MM.1S (cell line): Measurements from ENCODE around the gene ZNF862.
A peak's percentile ranks its signal among the peaks of the same experiment; 100 is the strongest.

ENCODE experiments used
- DNase-seq: peaks from one replicate; pipeline ENCODE4 v3.0.0-alpha.2; 2015
- H2AFZ ChIP-seq: fragments of 300-600 bp; sonication (generic); 2 replicates; pipeline ENCODE4 v1.6.0; 2016; ENCODE audit warnings: antibody characterized with exemption, low read length
- H3F3A ChIP-seq: fragments of 300-600 bp; sonication (generic); 2 replicates; pipeline ENCODE4 v1.6.1; 2016; ENCODE audit warnings: mild to moderate bottlenecking, antibody characterized with exemption, low read length, moderate library complexity, mixed read lengths; ENCODE audit not compliant: insufficient read depth
- H3K27ac ChIP-seq: fragments of 300-600 bp; sonication (generic); 2 replicates; pipeline ENCODE4 v1.5.1; 2016; ENCODE audit warnings: mild to moderate bottlenecking, low read length
- H3K27me3 ChIP-seq: fragments of 300-600 bp; sonication (generic); replicated peaks from 2 replicates; pipeline ENCODE4 v1.6.0; 2016; ENCODE audit warnings: low read length; ENCODE audit not compliant: insufficient read depth
- H3K36me3 ChIP-seq: fragments of 300-600 bp; sonication (generic); replicated peaks from 2 replicates; pipeline ENCODE4 v1.6.1; 2016; ENCODE audit warnings: mild to moderate bottlenecking, low read length, mixed read lengths; ENCODE audit not compliant: insufficient read depth
- H3K4me1 ChIP-seq: fragments of 300-600 bp; sonication (generic); 2 replicates; pipeline ENCODE4 v1.6.1; 2016; ENCODE audit warnings: low read length, mixed read lengths
- H3K4me2 ChIP-seq: fragments of 300-600 bp; sonication (generic); 2 replicates; pipeline ENCODE4 v1.6.0; 2016; ENCODE audit warnings: low read depth, low read length
- H3K4me3 ChIP-seq: fragments of 300-600 bp; sonication (generic); 2 replicates; pipeline ENCODE4 v1.5.1; 2016; ENCODE audit warnings: low read length, mixed read lengths
- H3K79me2 ChIP-seq: fragments of 300-600 bp; sonication (generic); 2 replicates; pipeline ENCODE4 v1.6.1; 2016; ENCODE audit warnings: mixed run types, low read length, mixed read lengths
- H3K9ac ChIP-seq: fragments of 300-600 bp; sonication (generic); 2 replicates; pipeline ENCODE4 v1.6.1; 2016; ENCODE audit warnings: low read length, mixed read lengths
- H3K9me2 ChIP-seq: fragments of 300-600 bp; sonication (generic); replicated peaks from 2 replicates; pipeline ENCODE4 v1.6.1; 2016; ENCODE audit warnings: mild to moderate bottlenecking, low read length, mixed read lengths; ENCODE audit not compliant: insufficient read depth
- H3K9me3 ChIP-seq: fragments of 300-600 bp; sonication (generic); replicated peaks from 2 replicates; pipeline ENCODE4 v1.6.1; 2016; ENCODE audit warnings: mild to moderate bottlenecking, low read length, mixed read lengths; ENCODE audit not compliant: insufficient read depth
- H4K20me1 ChIP-seq: fragments of 300-600 bp; sonication (generic); 2 replicates; pipeline ENCODE4 v1.6.1; 2016; ENCODE audit warnings: mild to moderate bottlenecking, low read length, moderate library complexity, mixed read lengths; ENCODE audit not compliant: insufficient read depth
- EZH2 ChIP-seq: fragments of 300-600 bp; sonication (generic); optimal IDR thresholded peaks from 2 replicates; pipeline ENCODE3; 2017; ENCODE audit warnings: low read depth, mild to moderate bottlenecking, antibody characterized with exemption, low read length, mixed read lengths
- EZH2phosphoT487 ChIP-seq: fragments of 300-600 bp; sonication (generic); IDR thresholded peaks from 2 replicates; pipeline ENCODE4 v1.6.1; 2018; ENCODE audit warnings: antibody characterized with exemption, low read length
- TF ChIP-seq, protein P1 (sequence below): fragments of 300-600 bp; sonication (generic); IDR thresholded peaks from 2 replicates; pipeline ENCODE4 v1.5.1; 2016; ENCODE audit warnings: antibody characterized with exemption, low read length, mixed read lengths

The ZNF862 gene

DNA sequence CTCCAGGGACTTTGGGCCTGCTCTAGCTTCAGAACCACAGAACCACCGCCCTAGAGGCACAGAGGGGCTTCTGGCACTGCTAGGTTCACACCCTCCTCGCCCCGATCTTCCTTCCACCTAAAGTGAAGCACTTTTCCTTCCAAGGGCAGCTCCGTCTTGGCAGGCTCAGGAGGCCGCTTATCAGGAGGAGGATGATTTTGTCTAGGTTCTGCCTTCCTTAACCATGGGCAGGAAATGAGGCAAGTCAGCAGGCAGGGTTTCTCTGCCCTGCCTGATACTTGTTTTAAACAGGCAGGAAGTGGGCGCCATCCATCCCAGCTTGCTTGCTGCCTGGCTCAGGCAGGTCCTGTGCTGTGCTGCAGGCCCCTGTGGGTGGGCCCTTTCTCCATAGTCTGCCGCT is 27.3 kb downstream of the ZNF862 start:
- H3K4me1 ChIP-seq, result peaks cover 40% of the 10 kb centered on the region
- H4K20me1 ChIP-seq, result no peaks in the 10 kb centered on the region
- H3K27me3 ChIP-seq, result no peaks in the 10 kb centered on the region
- peak overlapping the region; percentile 19; the same call in 1 of the 2 replicates for H3K4me2 ChIP-seq
- H3K4me3 ChIP-seq, result no peak overlapping the region
- H3K9ac ChIP-seq, result no peak overlapping the region
- peak; percentile 53 for DNase-seq
- H2AFZ ChIP-seq, result 0 out of 2 replicates have a peak overlapping the region, but pooled peaks have one; percentile 1
- no peaks in the 10 kb centered on the region for H3F3A ChIP-seq
- H3K36me3 ChIP-seq, result no peaks in the 10 kb centered on the region
- TF ChIP-seq, protein P1, sequence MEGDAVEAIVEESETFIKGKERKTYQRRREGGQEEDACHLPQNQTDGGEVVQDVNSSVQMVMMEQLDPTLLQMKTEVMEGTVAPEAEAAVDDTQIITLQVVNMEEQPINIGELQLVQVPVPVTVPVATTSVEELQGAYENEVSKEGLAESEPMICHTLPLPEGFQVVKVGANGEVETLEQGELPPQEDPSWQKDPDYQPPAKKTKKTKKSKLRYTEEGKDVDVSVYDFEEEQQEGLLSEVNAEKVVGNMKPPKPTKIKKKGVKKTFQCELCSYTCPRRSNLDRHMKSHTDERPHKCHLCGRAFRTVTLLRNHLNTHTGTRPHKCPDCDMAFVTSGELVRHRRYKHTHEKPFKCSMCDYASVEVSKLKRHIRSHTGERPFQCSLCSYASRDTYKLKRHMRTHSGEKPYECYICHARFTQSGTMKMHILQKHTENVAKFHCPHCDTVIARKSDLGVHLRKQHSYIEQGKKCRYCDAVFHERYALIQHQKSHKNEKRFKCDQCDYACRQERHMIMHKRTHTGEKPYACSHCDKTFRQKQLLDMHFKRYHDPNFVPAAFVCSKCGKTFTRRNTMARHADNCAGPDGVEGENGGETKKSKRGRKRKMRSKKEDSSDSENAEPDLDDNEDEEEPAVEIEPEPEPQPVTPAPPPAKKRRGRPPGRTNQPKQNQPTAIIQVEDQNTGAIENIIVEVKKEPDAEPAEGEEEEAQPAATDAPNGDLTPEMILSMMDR, result no peak
- TF ChIP-seq EZH2, result no peak
- TF ChIP-seq EZH2phosphoT487, result no peak
- no peaks in the 10 kb centered on the region for H3K9me3 ChIP-seq
- H3K79me2 ChIP-seq, result no peaks in the 10 kb centered on the region
- H3K9me2 ChIP-seq, result no peaks in the 10 kb centered on the region
- H3K27ac ChIP-seq, result peak overlapping the region; percentile 9; the same call in 1 of the 2 replicates

DNA sequence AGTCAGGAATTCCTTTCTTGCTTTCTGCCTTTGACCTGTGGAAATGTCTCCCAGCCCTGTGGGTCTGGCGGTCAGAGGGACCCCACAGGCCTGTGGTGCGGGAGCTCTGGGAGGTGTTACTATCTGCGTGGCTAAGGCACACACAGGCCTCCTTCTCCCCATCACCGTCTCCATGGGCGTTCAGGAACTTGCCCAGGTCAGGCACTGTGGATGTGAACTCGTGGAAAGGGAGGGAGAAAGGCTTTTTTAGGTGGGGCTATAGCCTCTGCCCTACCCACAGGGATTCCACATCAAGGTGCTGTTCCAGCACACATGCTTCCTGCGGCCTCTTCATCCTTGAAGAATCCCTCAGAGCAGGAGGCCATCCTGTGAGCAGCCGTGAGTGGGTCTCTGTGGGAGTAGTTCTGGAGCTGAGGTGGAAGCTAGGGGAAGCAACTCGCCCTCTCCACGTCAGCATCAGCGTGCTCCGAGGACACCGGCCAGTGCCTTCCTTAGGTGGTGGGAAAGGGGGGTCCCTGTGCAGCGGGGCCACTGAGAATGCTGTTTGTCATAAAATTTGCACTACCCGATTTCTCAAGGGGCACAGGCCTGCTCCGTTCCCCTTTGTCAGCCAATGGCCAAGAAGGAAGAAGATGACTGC is 28.1 kb downstream of the ZNF862 start:
- no peak for TF ChIP-seq EZH2
- TF ChIP-seq, protein P1, result no peak
- no peak for TF ChIP-seq EZH2phosphoT487
- no peak overlapping the region for H2AFZ ChIP-seq
- H3K4me1 ChIP-seq, result peaks cover 40% of the 10 kb centered on the region
- H3K4me2 ChIP-seq, result no peak overlapping the region
- no peak overlapping the region for H3K9ac ChIP-seq
- H3F3A ChIP-seq, result no peaks in the 10 kb centered on the region
- no peaks in the 10 kb centered on the region for H3K36me3 ChIP-seq
- H3K4me3 ChIP-seq, result no peak overlapping the region
- DNase-seq, result no peak
- H3K9me3 ChIP-seq, result no peaks in the 10 kb centered on the region
- no peaks in the 10 kb centered on the region for H4K20me1 ChIP-seq
- H3K9me2 ChIP-seq, result no peaks in the 10 kb centered on the region
- no peaks in the 10 kb centered on the region for H3K27me3 ChIP-seq
- H3K79me2 ChIP-seq, result no peaks in the 10 kb centered on the region
- no peak overlapping the region for H3K27ac ChIP-seq

DNA sequence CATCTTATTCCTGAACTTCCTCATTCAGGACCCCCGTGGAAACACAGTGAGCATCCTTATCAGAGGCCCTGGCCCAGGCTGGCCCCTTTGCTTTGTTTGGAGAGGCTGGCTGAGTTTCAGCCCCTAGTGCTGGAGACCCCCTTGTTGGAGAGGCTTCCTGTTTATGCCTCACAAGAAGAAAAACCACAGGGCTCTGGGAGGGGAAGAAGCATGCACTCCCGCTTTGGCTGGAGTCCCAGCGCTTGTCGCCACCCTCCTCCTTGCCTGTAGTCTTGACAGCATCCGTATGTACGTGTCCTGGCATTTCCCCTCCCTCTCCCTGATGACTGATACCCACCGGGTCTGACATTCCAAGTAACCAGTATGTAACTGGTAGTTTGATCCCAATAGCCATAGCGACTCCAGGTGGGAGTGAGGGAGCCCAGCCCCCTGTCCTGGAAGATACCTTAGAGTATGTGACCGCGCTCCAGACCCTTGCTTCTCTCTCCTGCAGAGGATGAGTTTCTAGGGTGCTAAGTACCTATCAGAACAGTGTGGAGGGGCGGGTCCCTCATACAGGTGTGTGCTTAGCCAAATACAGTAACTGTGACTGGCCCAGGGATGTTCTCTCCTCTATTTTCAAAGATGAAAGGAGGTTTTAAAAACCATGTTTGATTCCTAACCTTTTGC is 28.7 kb downstream of the ZNF862 start:
- H3K4me1 ChIP-seq, result peaks cover 40% of the 10 kb centered on the region
- H3K4me3 ChIP-seq, result no peak overlapping the region
- no peak overlapping the region for H3K27ac ChIP-seq
- no peak overlapping the region for H3K4me2 ChIP-seq
- TF ChIP-seq EZH2, result no peak
- TF ChIP-seq, protein P1, result no peak
- TF ChIP-seq EZH2phosphoT487, result no peak
- DNase-seq, result no peak
- H3K9me3 ChIP-seq, result no peaks in the 10 kb centered on the region
- H3K79me2 ChIP-seq, result no peaks in the 10 kb centered on the region
- no peaks in the 10 kb centered on the region for H3K27me3 ChIP-seq
- no peak overlapping the region for H2AFZ ChIP-seq
- no peak overlapping the region for H3K9ac ChIP-seq
- no peaks in the 10 kb centered on the region for H4K20me1 ChIP-seq
- H3K36me3 ChIP-seq, result no peaks in the 10 kb centered on the region
- H3K9me2 ChIP-seq, result no peaks in the 10 kb centered on the region
- H3F3A ChIP-seq, result no peaks in the 10 kb centered on the region
